ENCODE measurements around the gene PTPN7. TPM values are rescaled to one million over a fixed set of nuclear protein-coding genes. Genes with fewer than 3 reads are reported as not detected.

The PTPN7 gene
- total RNA-seq, 1 experiment from 2014 or later, result not detected

DNA sequence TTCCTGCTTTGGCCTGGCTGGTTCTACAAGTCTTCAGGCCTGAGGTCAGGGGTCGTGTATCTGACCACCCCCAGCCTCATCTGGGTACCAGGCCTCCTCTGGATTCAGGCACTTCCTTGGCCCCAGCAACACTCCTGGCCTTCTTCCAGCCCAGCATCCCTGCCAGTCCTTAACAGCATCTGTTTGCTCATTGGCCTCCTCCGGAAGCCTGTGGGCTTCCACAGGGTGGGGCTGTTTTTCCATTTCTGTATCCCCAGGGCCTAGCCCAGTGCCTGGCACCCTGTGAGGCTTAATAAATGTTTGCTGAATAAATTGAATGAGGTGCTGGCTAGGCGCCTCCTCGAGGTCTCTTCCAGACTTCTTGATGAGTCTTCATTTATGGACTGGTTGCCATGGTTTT, 59.2 kb downstream of the PTPN7 start:
- DNase-seq (ENCODE audit: low read depth), result no peak
- in situ Hi-C loops (cut with HindIII; ENCODE audit: low pct_unique_long_range_greater_than_20kb, low sequenced_read_pairs), result no loop called here

Other genes with a start within 250 kb of the PTPN7 start
- not detected in 2 replicates for gene LMOD1, start 214.1 kb downstream of the PTPN7 start, total RNA-seq (2014; rRNA removed; shearing (Covaris generic); ENCODE audit: low replicate concordance)
- 48.8 and 56.4 TPM in 2 replicates for gene TIMM17A, start 205.1 kb downstream of the PTPN7 start, total RNA-seq (2014; rRNA removed; shearing (Covaris generic); ENCODE audit: low replicate concordance)
- gene RNPEP, start 178.0 kb downstream of the PTPN7 start, total RNA-seq (2014; rRNA removed; shearing (Covaris generic); ENCODE audit: low replicate concordance), result 139 and 146 TPM in 2 replicates
- gene ELF3, start 150.0 kb downstream of the PTPN7 start, total RNA-seq (2014; rRNA removed; shearing (Covaris generic); ENCODE audit: low replicate concordance), result 251 and 255 TPM in 2 replicates
- gene GPR37L1, start 37.7 kb downstream of the PTPN7 start, total RNA-seq (2014; rRNA removed; shearing (Covaris generic); ENCODE audit: low replicate concordance), result not detected in 2 replicates
- gene ARL8A, start 15.9 kb downstream of the PTPN7 start, total RNA-seq (2014; rRNA removed; shearing (Covaris generic); ENCODE audit: low replicate concordance), result 16.9 and 23.9 TPM in 2 replicates
- not detected in 2 replicates for gene LGR6, start 33.2 kb upstream of the PTPN7 start, total RNA-seq (2014; rRNA removed; shearing (Covaris generic); ENCODE audit: low replicate concordance)
- gene UBE2T, start 181.3 kb upstream of the PTPN7 start, total RNA-seq (2014; rRNA removed; shearing (Covaris generic); ENCODE audit: low replicate concordance), result 135 and 136 TPM in 2 replicates
- 2.8 and 14.8 TPM in 2 replicates for gene PPP1R12B, start 188.1 kb upstream of the PTPN7 start, total RNA-seq (2014; rRNA removed; shearing (Covaris generic); ENCODE audit: low replicate concordance)